WTC11 (cell line): Measurements from ENCODE around the gene TMEM185B. TPM values are rescaled to one million over a fixed set of nuclear protein-coding genes. Genes with fewer than 3 reads are reported as not detected.
"Not testable (repeated sequence)": the region's sequence is repeated elsewhere in the genome, so short reads cannot be mapped to it uniquely, and the experiment has no call there.

Experiments used
- ATAC-seq: fragments of 200-7000 bp; cut with Tn5 transposase; 2 replicates; pipeline ENCODE4 v1.10.0; 2021; ENCODE audit warnings: mild to moderate bottlenecking, moderate library complexity
- CTCF ChIA-PET: fragments of 300-600 bp; sonication (Branson Sonifier 250); formaldehyde crosslinking; loops from one replicate; lab custom pipeline; 2021; ENCODE audit warnings: antibody characterized with exemption; lab: Charles Lee
- POLR2A ChIA-PET: fragments of 350-600 bp; sonication (Branson Sonifier 250); formaldehyde crosslinking; loops from one replicate; lab custom pipeline; 2021; ENCODE audit warnings: antibody characterized with exemption; lab: Charles Lee
- DNase-seq: peaks from one replicate; pipeline ENCODE4 v3.0.0; 2021; ENCODE audit warnings: low spot score
- H3K27ac Mint-ChIP-seq: 2 replicates; pipeline ENCODE4 v1.8.0; 2021; ENCODE audit warnings: mixed read lengths
- H3K27me3 Mint-ChIP-seq: 2 replicates; pipeline ENCODE4 v1.8.0; 2021; ENCODE audit warnings: low read depth, mild to moderate bottlenecking, moderate library complexity, mixed read lengths
- H3K36me3 Mint-ChIP-seq: 2 replicates; pipeline ENCODE4 v1.8.0; 2021; ENCODE audit warnings: mixed read lengths
- H3K4me1 Mint-ChIP-seq: 2 replicates; pipeline ENCODE4 v1.8.0; 2022; ENCODE audit warnings: mixed read lengths
- H3K4me3 Mint-ChIP-seq: 2 replicates; pipeline ENCODE4 v1.8.0; 2021; ENCODE audit warnings: mild to moderate bottlenecking, moderate library complexity, mixed read lengths
- H3K9me3 Mint-ChIP-seq: 2 replicates; pipeline ENCODE4 v1.8.0; 2021; ENCODE audit warnings: mixed read lengths
- CBFB ChIP-seq: sonication (generic); formaldehyde crosslinking; IDR thresholded peaks from 2 replicates; pipeline ENCODE4 v1.8.1; 2022; ENCODE audit warnings: mild to moderate bottlenecking, low read depth, missing genetic modification reagents
- CREB1 ChIP-seq: sonication (generic); formaldehyde crosslinking; IDR thresholded peaks from 2 replicates; pipeline ENCODE4 v1.8.0; 2023; ENCODE audit warnings: mild to moderate bottlenecking, missing genetic modification reagents
- CREM ChIP-seq: sonication (generic); formaldehyde crosslinking; IDR thresholded peaks from 2 replicates; pipeline ENCODE4 v1.8.1; 2022; ENCODE audit warnings: mild to moderate bottlenecking, missing genetic modification reagents, moderate library complexity
- ESRRA ChIP-seq: sonication (generic); formaldehyde crosslinking; IDR thresholded peaks from 2 replicates; pipeline ENCODE4 v1.8.1; 2022; ENCODE audit warnings: mild to moderate bottlenecking, missing genetic modification reagents, borderline replicate concordance
- FOXK1 ChIP-seq: sonication (generic); formaldehyde crosslinking; IDR thresholded peaks from 2 replicates; pipeline ENCODE4 v1.8.0; 2022; ENCODE audit warnings: mild to moderate bottlenecking, moderate library complexity, missing genetic modification reagents
- FOXP1 ChIP-seq: sonication (generic); formaldehyde crosslinking; IDR thresholded peaks from 2 replicates; pipeline ENCODE4 v1.8.0; 2022; ENCODE audit warnings: missing genetic modification reagents, mild to moderate bottlenecking, moderate library complexity, borderline replicate concordance
- JAZF1 ChIP-seq: fragments of 250-450 bp; sonication (Bioruptor Pico); IDR thresholded peaks from 2 replicates; pipeline ENCODE4 v1.9.0; 2021; ENCODE audit warnings: moderate library complexity, mild to moderate bottlenecking, inconsistent platforms
- NFATC4 ChIP-seq: fragments of 250-450 bp; sonication (Bioruptor Pico); IDR thresholded peaks from 2 replicates; pipeline ENCODE4 v1.9.0; 2021; ENCODE audit warnings: mild to moderate bottlenecking
- PRRX2 ChIP-seq: fragments of 250-450 bp; sonication (Bioruptor Pico); IDR thresholded peaks from 2 replicates; pipeline ENCODE4 v1.8.0; 2021; ENCODE audit warnings: mild to moderate bottlenecking
- ZNF317 ChIP-seq: sonication (generic); formaldehyde crosslinking; IDR thresholded peaks from 2 replicates; pipeline ENCODE4 v1.8.1; 2023; ENCODE audit warnings: low read depth, mild to moderate bottlenecking, moderate library complexity, missing genetic modification reagents, borderline replicate concordance
- total RNA-seq: library from RNA; stranded (reverse); gene quantifications from 3 replicates; pipeline ENCODE4 v1.2.3, GENCODE V29; 2021
- TF ChIP-seq, protein P1 (sequence below): fragments of 250-450 bp; sonication (Bioruptor Pico); IDR thresholded peaks from 2 replicates; pipeline ENCODE4 v1.9.0; 2021; ENCODE audit warnings: mild to moderate bottlenecking
- TF ChIP-seq, protein P2 (sequence below): fragments of 250-450 bp; sonication (Bioruptor Pico); IDR thresholded peaks from 2 replicates; pipeline ENCODE4 v1.8.0; 2021; ENCODE audit warnings: mild to moderate bottlenecking
- TF ChIP-seq, protein P3 (sequence below): fragments of 250-450 bp; sonication (Bioruptor Pico); conservative IDR thresholded peaks from 2 replicates; pipeline ENCODE4 v1.9.0; 2021; ENCODE audit warnings: mild to moderate bottlenecking
- TF ChIP-seq, protein P4 (sequence below): fragments of 250-450 bp; sonication (Bioruptor Pico); IDR thresholded peaks from 2 replicates; pipeline ENCODE4 v1.9.0; 2021; ENCODE audit warnings: mild to moderate bottlenecking, borderline replicate concordance
- TF ChIP-seq, protein P5 (sequence below): sonication (generic); formaldehyde crosslinking; IDR thresholded peaks from 2 replicates; pipeline ENCODE4 v1.8.1; 2023; ENCODE audit warnings: mild to moderate bottlenecking, missing genetic modification reagents, moderate library complexity

Gene TMEM185B
- total RNA-seq, 1 experiment from 2014 or later: 9.9 TPM

DNA sequence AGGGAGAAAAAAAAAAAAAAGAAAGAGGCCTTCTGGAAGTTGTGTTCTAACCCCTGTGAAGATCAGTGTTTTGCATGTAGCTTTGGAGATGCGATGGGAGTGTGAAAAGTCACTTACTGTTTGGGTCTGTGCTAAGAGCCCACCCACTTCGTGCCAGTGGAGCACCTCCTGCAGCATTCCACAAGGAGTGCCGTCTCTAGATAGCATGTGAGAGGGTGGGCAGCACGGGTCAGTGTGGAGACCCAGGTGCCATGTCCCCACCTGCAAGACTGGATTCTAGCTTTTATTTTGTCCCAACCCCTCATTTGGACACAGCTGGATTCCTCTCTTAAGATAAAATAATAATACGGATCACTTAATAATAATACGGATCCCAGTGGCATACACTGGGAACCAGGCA lies 12.5 kb upstream of the TMEM185B start (continued):
- TF ChIP-seq, protein P1, sequence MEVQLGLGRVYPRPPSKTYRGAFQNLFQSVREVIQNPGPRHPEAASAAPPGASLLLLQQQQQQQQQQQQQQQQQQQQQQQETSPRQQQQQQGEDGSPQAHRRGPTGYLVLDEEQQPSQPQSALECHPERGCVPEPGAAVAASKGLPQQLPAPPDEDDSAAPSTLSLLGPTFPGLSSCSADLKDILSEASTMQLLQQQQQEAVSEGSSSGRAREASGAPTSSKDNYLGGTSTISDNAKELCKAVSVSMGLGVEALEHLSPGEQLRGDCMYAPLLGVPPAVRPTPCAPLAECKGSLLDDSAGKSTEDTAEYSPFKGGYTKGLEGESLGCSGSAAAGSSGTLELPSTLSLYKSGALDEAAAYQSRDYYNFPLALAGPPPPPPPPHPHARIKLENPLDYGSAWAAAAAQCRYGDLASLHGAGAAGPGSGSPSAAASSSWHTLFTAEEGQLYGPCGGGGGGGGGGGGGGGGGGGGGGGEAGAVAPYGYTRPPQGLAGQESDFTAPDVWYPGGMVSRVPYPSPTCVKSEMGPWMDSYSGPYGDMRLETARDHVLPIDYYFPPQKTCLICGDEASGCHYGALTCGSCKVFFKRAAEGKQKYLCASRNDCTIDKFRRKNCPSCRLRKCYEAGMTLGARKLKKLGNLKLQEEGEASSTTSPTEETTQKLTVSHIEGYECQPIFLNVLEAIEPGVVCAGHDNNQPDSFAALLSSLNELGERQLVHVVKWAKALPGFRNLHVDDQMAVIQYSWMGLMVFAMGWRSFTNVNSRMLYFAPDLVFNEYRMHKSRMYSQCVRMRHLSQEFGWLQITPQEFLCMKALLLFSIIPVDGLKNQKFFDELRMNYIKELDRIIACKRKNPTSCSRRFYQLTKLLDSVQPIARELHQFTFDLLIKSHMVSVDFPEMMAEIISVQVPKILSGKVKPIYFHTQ (CRISPR knock-in tag): no peak
- no peak for TF ChIP-seq CREM (CRISPR knock-in tag)
- TF ChIP-seq NFATC4 (CRISPR knock-in tag): no peak

DNA sequence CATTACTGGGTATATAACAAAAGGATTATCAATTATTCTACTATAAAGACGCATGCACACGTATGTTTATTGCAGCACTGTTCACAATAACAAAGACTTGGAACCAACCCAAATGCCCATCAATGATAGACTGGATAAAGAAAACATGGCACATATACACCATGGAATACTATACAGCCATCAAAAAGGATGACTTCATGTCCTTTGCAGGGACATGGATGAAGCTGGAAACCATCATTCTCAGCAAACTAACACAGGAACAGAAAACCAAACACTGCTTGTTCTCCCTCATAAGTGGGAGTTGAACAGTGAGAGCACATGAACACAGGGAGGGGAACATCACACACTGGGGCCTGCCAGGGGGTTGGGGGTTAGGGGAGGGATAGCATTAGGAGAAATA lies 12.0 kb upstream of the TMEM185B start:
- ATAC-seq, H3K9me3 Mint-ChIP-seq, H3K36me3 Mint-ChIP-seq, POLR2A ChIA-PET, H3K27ac Mint-ChIP-seq, CTCF ChIA-PET, H3K4me3 Mint-ChIP-seq, DNase-seq: not testable (repeated sequence)
- Mint-ChIP-seq H3K27me3 (peaks cover 15% of the 10 kb centered on the region), H3K4me1 (peaks cover 23% of the 10 kb centered on the region)

DNA sequence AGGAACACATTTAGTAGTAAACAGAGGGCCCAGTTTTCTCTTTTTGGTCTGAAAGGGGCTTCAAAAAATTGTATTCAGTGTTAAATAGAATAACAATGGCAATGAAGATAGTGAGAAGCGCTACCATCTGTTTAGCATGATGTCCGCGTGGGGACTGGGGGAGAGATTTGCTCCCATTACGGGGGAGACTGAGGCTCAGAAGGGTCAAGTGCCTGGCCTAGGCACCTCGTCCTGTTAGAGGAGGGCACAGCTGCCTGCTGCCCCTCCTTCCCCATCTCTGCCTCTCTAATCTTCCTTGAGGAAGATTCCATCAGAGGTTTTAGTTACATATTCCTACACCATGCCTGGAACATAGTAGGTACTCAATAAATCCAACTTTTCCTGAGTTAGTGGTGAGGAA lies 10.1 kb upstream of the TMEM185B start:
- no peak overlapping the region for H3K4me3 Mint-ChIP-seq
- H3K9me3 Mint-ChIP-seq: peaks cover 3% of the 10 kb centered on the region
- H3K27ac Mint-ChIP-seq: no peak overlapping the region
- H3K36me3 Mint-ChIP-seq: no peaks in the 10 kb centered on the region
- peaks cover 9% of the 10 kb centered on the region for H3K4me1 Mint-ChIP-seq
- DNase-seq: no peak
- CTCF ChIA-PET: interaction anchor here (0.6 to 1.2 kb wide), 2 partner anchors 10 to 659 kb away, joined by 3 read pairs; partner anchors contain the start of gene TMEM185B
- TF ChIP-seq JAZF1 (CRISPR knock-in tag): no peak
- no peak for TF ChIP-seq CREB1
- TF ChIP-seq, protein P2, sequence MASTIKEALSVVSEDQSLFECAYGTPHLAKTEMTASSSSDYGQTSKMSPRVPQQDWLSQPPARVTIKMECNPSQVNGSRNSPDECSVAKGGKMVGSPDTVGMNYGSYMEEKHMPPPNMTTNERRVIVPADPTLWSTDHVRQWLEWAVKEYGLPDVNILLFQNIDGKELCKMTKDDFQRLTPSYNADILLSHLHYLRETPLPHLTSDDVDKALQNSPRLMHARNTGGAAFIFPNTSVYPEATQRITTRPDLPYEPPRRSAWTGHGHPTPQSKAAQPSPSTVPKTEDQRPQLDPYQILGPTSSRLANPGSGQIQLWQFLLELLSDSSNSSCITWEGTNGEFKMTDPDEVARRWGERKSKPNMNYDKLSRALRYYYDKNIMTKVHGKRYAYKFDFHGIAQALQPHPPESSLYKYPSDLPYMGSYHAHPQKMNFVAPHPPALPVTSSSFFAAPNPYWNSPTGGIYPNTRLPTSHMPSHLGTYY (CRISPR knock-in tag): no peak
- TF ChIP-seq, protein P3, sequence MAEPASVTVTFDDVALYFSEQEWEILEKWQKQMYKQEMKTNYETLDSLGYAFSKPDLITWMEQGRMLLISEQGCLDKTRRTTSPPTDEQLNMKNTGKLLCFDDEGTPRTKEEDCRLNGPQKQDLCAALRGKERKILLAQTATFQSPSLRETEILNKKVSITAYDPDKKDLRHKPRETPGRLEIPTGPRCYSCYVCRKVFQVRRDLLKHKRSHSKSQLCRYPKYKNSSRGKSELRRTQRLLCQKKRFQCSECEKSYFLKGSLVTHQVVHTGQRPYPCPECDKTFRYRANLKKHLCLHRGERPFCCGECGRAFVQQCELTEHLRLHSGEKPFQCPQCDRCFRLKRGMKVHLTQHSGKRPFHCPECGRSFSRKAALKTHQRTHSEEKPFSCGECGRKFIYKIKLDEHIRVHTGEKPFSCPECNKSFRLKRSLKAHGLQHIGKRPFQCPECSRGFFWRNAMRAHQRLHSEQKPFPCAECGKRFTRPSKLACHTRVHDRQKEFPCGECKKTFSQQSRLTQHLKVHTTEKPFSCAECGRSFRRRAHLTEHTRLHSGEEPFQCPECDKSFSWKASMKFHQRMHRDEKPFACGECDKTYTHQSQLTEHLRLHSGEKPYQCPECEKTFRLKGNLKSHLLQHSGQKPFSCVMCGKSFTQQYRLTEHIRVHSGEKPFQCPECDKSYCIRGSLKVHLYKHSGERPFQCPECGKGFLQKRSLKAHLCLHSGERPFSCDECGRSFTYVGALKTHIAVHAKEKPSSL: no peak
- TF ChIP-seq NFATC4 (CRISPR knock-in tag): no peak
- TF ChIP-seq, protein P4, sequence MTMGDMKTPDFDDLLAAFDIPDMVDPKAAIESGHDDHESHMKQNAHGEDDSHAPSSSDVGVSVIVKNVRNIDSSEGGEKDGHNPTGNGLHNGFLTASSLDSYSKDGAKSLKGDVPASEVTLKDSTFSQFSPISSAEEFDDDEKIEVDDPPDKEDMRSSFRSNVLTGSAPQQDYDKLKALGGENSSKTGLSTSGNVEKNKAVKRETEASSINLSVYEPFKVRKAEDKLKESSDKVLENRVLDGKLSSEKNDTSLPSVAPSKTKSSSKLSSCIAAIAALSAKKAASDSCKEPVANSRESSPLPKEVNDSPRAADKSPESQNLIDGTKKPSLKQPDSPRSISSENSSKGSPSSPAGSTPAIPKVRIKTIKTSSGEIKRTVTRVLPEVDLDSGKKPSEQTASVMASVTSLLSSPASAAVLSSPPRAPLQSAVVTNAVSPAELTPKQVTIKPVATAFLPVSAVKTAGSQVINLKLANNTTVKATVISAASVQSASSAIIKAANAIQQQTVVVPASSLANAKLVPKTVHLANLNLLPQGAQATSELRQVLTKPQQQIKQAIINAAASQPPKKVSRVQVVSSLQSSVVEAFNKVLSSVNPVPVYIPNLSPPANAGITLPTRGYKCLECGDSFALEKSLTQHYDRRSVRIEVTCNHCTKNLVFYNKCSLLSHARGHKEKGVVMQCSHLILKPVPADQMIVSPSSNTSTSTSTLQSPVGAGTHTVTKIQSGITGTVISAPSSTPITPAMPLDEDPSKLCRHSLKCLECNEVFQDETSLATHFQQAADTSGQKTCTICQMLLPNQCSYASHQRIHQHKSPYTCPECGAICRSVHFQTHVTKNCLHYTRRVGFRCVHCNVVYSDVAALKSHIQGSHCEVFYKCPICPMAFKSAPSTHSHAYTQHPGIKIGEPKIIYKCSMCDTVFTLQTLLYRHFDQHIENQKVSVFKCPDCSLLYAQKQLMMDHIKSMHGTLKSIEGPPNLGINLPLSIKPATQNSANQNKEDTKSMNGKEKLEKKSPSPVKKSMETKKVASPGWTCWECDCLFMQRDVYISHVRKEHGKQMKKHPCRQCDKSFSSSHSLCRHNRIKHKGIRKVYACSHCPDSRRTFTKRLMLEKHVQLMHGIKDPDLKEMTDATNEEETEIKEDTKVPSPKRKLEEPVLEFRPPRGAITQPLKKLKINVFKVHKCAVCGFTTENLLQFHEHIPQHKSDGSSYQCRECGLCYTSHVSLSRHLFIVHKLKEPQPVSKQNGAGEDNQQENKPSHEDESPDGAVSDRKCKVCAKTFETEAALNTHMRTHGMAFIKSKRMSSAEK (CRISPR knock-in tag): no peak
- TF ChIP-seq FOXP1 (CRISPR knock-in tag): no peak
- no peak for TF ChIP-seq ESRRA (CRISPR knock-in tag)
- TF ChIP-seq FOXK1 (CRISPR knock-in tag): no peak
- TF ChIP-seq ZNF317: no peak
- TF ChIP-seq PRRX2 (CRISPR knock-in tag): no peak
- TF ChIP-seq CBFB: no peak
- TF ChIP-seq, protein P5, sequence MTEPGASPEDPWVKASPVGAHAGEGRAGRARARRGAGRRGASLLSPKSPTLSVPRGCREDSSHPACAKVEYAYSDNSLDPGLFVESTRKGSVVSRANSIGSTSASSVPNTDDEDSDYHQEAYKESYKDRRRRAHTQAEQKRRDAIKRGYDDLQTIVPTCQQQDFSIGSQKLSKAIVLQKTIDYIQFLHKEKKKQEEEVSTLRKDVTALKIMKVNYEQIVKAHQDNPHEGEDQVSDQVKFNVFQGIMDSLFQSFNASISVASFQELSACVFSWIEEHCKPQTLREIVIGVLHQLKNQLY: no peak
- TF ChIP-seq, all 79 proteins: peak for 0
- POLR2A ChIA-PET: no interaction called here
- no peak for ATAC-seq
- peaks cover 10% of the 10 kb centered on the region; the same call in 1 of the 2 replicates for H3K27me3 Mint-ChIP-seq
